HG03139 (cell line): Measurements from ENCODE around the gene CREB5.
"Not testable (repeated sequence)": the region's sequence is repeated elsewhere in the genome, so short reads cannot be mapped to it uniquely, and the experiment has no call there.

Experiments used
- ATAC-seq: cut with Tn5 transposase; IDR thresholded peaks from one replicate; pipeline ENCODE4 v1.9.1; 2021; ENCODE audit not compliant: unreplicated experiment

CREB5 gene

DNA sequence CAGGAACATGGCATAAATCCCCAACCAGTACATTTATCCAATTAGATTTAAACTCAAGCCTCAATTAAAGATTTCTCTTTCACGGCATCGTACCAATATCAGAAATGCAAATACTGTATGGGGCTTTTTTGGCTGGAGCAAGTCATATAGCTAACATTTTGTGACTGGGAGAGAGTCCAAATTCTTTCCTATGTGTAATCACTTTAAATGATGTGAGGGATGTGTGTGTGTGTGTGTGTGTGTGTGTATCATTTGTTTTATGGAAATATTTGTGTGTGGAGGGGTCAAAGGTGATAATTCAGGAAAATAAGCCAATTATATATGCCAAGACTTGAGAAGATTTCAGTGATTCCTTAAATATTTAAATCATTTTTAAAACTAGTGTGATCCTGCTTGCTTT, 349.2 kb downstream of the CREB5 start:
- ATAC-seq: no peak

DNA sequence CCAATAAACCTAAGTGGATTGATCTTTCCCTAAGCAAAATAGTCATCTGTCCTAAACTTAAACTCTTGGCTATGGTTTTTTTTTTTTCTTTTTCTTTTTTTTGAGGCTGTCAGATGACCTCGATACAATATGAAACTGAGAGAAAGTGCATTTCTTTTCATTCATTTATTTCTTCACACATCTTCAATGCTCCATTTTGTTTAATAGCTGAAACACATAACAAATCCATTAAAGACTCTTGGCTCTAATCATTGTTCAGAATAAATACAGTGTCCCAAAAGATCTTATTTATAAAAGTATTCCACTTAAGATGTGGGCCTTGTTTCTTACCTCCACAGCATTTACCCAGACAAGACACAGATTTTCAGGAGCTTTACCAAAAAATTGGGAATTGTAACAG, 350.3 kb downstream of the CREB5 start:
- no peak for ATAC-seq

- no peak for ATAC-seq
These were observed 354.0 kb downstream of the CREB5 start for GRCh38 chr7:28766359-28766758.

DNA sequence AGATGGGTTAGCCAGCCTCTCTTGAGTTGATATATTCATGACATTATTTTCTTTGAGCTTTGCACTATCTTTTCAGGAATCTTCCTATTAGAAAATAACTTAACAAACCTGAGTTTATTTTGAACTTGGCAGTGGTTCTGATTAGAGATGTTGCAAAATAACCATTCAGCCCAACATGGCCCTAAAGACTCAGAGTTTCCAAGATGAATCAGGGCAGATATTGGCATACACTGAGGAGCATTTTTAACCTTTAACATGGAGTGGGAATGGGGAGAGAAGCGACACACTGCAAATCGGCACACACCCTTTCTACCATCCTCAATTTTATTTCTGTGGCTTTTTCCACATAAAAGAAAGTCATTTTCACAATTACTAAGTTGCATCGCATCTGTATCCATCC, 355.0 kb downstream of the CREB5 start:
- no peak for ATAC-seq

GRCh38 chr7:28768577-28769147, 356.3 kb downstream of the CREB5 start:
- no peak for ATAC-seq

GRCh38 chr7:28771906-28772622, 359.7 kb downstream of the CREB5 start:
- ATAC-seq: no peak

DNA sequence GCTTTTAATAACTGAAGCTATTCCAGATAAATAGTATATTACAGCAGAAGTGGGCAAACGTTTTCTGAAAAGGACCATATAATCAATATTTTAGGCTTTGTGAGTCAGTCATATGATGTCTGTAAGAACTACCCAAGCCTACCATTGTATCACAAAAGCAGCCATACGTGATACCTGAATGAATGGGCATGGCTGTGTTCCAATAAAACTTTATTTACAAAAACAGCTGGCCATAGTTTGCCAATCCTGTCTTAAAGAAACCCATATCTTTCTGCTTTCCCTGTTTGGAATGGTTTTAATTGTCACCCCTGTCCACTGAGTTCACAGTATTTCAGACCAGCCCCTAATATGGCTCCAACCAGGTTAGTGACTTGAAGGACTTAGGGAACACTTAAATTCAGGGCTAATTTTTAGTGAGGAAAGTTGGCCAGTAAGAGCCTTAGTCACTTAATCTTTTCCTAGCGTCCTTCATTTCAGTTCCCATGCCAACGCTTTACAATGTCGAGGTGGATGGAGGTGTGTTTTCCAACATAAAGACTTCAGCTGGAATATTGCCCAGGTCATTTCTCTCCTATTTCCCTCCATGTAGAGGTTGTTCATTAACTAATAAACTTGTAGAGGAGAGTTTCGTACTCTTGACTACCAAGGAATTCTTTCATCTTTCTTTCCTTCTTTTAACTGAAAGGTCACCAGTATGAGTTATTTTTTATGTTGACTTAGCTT, 361.3 kb downstream of the CREB5 start:
- no peak for ATAC-seq

DNA sequence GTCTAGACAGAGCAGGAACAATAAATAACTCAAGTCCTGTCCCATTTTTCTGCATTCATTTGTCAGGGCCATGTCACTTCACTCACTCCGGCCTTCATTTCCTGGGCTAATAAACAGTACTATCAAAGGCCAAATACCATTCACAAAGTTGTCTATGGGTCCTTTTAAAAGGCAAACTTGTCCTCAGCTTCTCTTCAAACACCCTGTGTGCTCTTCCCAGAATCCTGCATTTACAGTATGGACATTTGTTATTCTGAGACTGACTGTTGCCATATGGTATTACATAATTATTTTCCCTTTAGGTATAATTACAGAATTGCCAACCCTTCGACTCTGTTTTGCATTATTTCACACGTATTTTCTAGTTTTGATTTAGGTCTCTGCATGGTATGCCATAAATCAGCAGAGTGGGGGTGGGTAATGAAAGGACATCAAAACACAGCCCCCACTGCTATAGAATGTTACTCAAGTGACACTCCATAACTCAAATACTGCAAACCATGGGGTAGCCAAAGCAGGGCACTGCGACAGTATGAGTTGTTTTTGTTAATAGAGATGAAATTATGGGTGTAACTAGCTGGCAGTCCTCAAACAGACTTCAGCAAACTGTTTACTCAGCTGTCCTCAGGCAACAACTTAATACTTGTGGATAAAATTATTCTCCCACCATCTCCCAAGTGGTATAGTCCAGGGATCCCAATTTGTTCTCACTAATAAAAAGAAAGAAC, 362.1 kb downstream of the CREB5 start:
- no peak for ATAC-seq

- ATAC-seq: no peak
These were observed 364.3 kb downstream of the CREB5 start for GRCh38 chr7:28776463-28777157.

- no peak for ATAC-seq
These were observed 366.5 kb downstream of the CREB5 start for GRCh38 chr7:28778786-28779185.

DNA sequence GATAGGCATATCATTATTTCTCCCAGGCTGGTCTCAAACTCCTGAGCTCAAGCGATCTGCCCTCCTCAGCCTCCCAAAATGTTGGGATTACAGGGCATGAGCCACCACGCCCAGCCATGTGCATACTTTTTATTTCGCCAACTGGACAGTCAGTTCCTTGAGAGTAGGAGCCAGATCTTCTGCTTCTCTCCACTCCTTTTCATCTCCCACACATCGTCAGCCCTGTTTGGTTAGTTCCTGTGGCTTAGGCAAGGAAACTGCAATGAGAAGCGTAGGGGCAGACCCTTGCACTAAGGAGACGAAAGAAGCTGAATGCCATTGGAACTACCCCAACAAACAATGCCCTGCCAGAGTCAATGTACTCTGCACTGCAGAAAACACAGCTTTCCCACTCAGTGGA, 367.6 kb downstream of the CREB5 start:
- ATAC-seq: no peak

- ATAC-seq: no peak
These were observed 370.0 kb downstream of the CREB5 start for GRCh38 chr7:28782362-28782761.

DNA sequence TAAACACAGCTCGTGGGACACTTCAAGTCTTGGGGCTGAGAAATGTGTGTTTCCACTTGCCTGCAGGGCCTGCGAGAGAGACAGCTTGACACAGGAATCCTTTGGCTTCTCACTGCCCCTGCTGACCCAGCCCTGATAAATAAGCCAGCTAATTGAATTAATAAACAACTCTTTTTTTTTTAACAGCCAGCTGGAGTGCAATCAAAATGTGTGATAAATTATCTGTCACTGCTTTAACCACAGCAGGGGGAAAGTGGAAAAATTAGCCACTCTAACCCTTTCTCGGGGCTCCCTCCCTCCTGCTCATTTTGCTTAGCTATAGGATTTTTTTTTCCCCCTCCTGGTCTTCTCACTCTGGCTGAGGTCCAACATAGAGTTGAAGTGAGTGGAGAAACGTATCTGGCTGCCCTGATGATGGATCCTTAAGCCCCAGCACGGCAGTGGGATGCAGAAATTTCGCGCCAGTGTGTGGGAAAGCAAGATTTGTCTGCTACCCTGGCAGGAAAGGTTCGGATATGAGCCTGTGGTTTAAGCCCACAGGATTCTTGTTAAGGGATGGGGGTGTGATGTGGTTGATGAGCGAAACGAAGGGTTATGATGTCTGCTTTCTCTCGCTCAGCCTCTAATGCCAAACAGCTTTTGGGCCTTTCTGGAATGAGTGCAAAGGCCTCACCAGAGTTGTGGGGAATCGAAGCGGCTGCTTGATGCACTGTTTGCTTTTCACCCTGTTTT, 372.0 kb downstream of the CREB5 start:
- no peak for ATAC-seq

DNA sequence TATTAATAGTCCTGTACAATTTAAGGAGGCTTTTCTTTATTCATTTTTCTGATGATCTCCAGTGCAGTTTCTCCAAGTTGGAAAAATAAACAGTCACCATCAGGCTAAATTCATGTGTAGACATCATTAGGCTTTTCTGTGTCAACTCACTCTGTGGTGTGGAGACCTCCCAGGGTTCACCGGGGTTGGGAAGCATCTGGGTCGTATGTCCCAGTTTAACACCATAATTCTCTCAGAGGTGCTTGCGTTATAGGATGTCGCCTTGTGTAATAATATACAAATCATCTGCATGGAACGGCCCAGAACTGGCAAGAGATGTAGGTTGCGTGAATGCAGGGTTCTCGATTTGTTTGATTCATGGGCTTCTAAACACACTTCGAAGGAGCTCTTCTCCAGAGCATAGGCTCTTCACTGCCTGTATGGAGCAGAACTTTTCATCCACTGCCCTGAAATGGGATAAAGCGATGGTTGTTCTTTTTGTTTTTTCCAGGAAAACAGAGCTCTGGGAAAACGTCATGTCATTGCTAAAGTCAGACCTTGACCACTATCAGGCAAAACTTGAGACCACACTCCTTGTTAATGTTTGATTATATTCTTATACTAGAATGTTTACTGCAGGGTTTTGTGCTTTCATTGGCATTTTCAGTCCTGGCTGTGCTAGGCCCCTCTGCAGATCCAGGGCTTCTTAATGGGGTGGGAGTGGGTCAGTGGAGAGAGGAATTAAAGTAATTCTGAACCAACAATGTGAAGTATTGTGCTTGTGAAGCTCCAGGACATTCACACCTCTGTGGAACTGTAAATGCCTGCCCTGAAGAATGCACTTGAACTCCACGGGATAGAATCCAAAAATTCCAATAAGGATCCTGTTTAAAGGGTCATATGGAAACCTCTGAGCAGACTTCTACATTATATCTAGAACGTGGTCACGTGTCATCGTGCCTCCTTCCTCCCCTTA, 373.0 kb downstream of the CREB5 start:
- ATAC-seq: no peak

DNA sequence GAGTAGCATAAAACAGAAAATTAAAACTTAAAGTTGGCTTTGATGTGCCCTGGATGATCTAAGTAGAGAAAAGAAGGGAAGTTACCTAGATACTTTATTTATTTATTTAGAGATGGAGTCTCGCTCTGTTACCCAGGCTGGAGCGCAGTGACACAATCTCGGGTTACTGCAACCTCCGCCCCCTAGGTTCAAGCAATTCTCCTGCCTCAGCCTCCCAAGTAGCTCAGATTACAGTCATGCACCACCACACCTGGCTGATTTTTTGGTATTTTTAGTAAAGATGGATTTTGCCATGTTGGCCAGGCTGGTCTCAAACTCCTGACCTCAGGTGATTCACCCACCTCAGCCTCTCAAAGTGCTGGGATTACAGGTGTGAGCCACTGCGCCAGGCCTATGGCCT, 373.8 kb downstream of the CREB5 start:
- ATAC-seq: not testable (repeated sequence)

GRCh38 chr7:28787106-28787505, 374.8 kb downstream of the CREB5 start:
- no peak for ATAC-seq

DNA sequence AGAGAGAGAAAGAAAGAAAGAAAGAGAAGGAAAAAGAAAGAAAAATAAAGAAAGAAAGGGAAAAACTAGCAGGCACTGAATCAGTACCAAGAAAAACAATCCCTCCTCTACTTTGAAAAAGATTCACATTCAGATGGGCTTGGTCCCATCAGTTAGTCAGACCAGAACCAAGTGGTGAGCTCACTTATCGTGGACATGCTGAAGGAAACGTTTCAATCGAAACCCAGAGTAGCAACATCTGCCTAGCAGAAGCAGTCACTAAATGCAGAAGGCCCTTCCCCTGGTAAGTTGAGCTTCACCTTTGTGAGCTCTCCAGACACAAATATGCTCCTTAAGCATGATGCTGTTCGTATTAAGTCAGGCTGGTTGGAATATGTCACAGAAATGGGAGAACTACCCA, 378.1 kb downstream of the CREB5 start:
- no peak for ATAC-seq

DNA sequence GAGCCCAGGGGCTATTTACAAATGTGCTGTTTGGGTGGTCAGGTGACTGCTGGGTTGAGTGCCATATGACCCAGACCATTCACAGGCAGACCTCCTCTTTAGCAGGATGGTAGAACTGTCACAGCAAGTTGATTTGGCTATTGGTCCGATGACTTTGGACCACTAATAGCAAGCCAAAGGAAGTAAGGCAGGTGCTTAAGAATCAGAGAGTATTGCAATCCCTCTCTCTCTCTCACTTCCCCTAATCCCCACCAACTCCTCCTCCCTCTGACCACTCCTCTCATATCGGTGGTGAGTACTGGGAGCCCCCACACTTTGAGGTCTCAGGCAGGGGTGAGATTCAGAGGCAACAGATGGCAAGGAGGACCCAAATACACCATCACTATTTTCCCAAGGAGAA, 380.5 kb downstream of the CREB5 start:
- ATAC-seq: no peak

DNA sequence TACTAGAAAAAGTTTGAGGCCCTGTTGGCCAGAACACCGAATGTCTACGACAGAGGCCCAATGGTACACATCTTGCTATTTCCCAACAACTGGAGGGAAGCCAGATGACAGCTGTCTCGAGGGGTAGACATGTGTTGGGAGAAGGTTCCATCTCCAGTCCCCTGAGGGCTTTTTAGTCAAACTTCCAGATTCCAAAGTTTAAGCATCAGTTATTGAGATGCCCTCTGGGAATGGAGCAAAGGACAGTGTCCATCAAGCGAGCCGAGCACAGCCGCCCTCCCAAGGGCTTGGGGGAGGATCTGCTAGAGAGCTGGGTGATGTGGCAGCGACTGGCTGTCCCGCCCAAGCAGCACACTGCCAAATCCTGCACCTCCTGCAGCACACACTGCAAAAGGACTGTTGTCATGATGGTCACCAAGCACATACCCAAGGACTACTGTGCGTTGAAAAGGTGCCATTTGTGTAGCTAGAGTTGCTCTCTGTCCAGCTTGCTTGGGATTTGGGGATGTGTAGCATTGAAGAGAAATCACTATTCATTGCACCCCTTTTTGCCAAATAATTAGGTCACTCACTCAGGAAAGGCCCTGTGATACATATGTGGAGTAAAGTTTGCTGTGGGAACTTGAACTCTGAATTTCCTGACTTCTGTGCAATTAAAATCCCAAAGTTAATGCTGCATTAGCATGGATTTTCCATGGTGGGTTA, 381.2 kb downstream of the CREB5 start:
- ATAC-seq: no peak
